GM19351 (cell line): ENCODE data around the gene BLOC1S4.

Experiments
- ATAC-seq: cut with Tn5 transposase; IDR thresholded peaks from one replicate; pipeline ENCODE4 v1.9.1; 2021; ENCODE audit warnings: mild to moderate bottlenecking, moderate library complexity; ENCODE audit not compliant: unreplicated experiment

Gene BLOC1S4

GRCh38 chr4:6689506-6689960 lies 26.4 kb upstream of the BLOC1S4 start:
- ATAC-seq: no peak

- ATAC-seq: no peak
Measured at GRCh38 chr4:6692379-6692778, 23.6 kb upstream of the BLOC1S4 start.

GRCh38 chr4:6692806-6693205 lies 23.2 kb upstream of the BLOC1S4 start:
- ATAC-seq: no peak

- no peak for ATAC-seq
Measured at GRCh38 chr4:6693231-6694176, 22.5 kb upstream of the BLOC1S4 start, which contains the start of gene S100P. S100P (plus strand) TSS chr4:6693878; CDS start chr4:6693933, 55 bp downstream.

- ATAC-seq: no peak
Measured at GRCh38 chr4:6694177-6694901, 21.6 kb upstream of the BLOC1S4 start.

- no peak for ATAC-seq
Measured at GRCh38 chr4:6695660-6696610, 20.0 kb upstream of the BLOC1S4 start.

GRCh38 chr4:6696611-6697010 lies 19.4 kb upstream of the BLOC1S4 start:
- no peak for ATAC-seq

GRCh38 chr4:6697131-6697530 lies 18.8 kb upstream of the BLOC1S4 start:
- ATAC-seq: no peak

GRCh38 chr4:6699388-6699787 lies 16.6 kb upstream of the BLOC1S4 start:
- ATAC-seq: no peak

- ATAC-seq: no peak
Measured at GRCh38 chr4:6699903-6700302, 16.1 kb upstream of the BLOC1S4 start.

- no peak for ATAC-seq
Measured at GRCh38 chr4:6701371-6701770, 14.6 kb upstream of the BLOC1S4 start.

GRCh38 chr4:6702761-6703160 lies 13.2 kb upstream of the BLOC1S4 start:
- no peak for ATAC-seq

- ATAC-seq: no peak
Measured at GRCh38 chr4:6703786-6704185, 12.2 kb upstream of the BLOC1S4 start.

- no peak for ATAC-seq
Measured at GRCh38 chr4:6705646-6706045, 10.3 kb upstream of the BLOC1S4 start.

- ATAC-seq: no peak
Measured at GRCh38 chr4:6706173-6706572, 9.8 kb upstream of the BLOC1S4 start.

GRCh38 chr4:6709230-6710114 lies 6.5 kb upstream of the BLOC1S4 start, which contains the start of gene MRFAP1L1:
MRFAP1L1 (minus strand) TSS chr4:6709865; CDS start chr4:6709629, 236 bp downstream.
- ATAC-seq: peak; percentile 69

GRCh38 chr4:6710282-6710681 lies 5.7 kb upstream of the BLOC1S4 start:
- ATAC-seq: peak; percentile 8

GRCh38 chr4:6710996-6711395 lies 5.0 kb upstream of the BLOC1S4 start:
- ATAC-seq: no peak

GRCh38 chr4:6714954-6715353 lies 1.0 kb upstream of the BLOC1S4 start:
- no peak for ATAC-seq

- ATAC-seq: no peak
Measured at GRCh38 chr4:6715704-6716017, 313 bp upstream of the BLOC1S4 start.
